Activated T-cell treated with anti-CD3 and anti-CD28 coated beads, Interleukin-2, amount 50 U/mL, for 72 hours (primary cell): Measurements from ENCODE around the gene PNPLA8. TPM values are rescaled to one million over a fixed set of nuclear protein-coding genes. Genes with fewer than 3 reads are reported as not detected.

Experiments
- total RNA-seq, 2 donors: library from RNA; stranded (reverse); gene quantifications; one replicate each; pipeline ENCODE4 v1.2.3, GENCODE V29; 2022

The PNPLA8 gene
- total RNA-seq, 2 donors from 2014 or later = 23.1 to 29.9 TPM

Other genes starting within 250 kb of the PNPLA8 start
- gene NRCAM, start 69.7 kb downstream of the PNPLA8 start, total RNA-seq = 1 to 10 TPM; 2.5 to 4.1 TPM
- 10 to 100 TPM; 29.2 to 31.1 TPM for gene THAP5, start 43.6 kb upstream of the PNPLA8 start, total RNA-seq
- 10 to 100 TPM; 23.2 to 42.1 TPM for gene DNAJB9, start 43.7 kb upstream of the PNPLA8 start, total RNA-seq